HepG2 (cell line): ENCODE data around the gene FBXL12.

ENCODE experiments used
- ESRRA ChIP-seq: sonication (generic); formaldehyde crosslinking; IDR thresholded peaks from 2 replicates; pipeline ENCODE4 v1.5.1; 2020; ENCODE audit warnings: mild to moderate bottlenecking, low read depth, missing genetic modification reagents
- SOX5 ChIP-seq: IDR thresholded peaks from 2 replicates; pipeline ENCODE4 v1.6.1; 2016; ENCODE audit warnings: borderline replicate concordance
- ZNF557 ChIP-seq: sonication (generic); formaldehyde crosslinking; IDR thresholded peaks from 2 replicates; pipeline ENCODE4 v1.4.0; 2020; ENCODE audit warnings: missing genetic modification reagents
- ZNF569 ChIP-seq: sonication (generic); formaldehyde crosslinking; IDR thresholded peaks from 2 replicates; pipeline ENCODE4 v1.5.0; 2020; ENCODE audit warnings: mild to moderate bottlenecking, missing genetic modification reagents, moderate library complexity, borderline replicate concordance
- ZNF879 ChIP-seq: sonication (generic); formaldehyde crosslinking; IDR thresholded peaks from 2 replicates; pipeline ENCODE4 v1.8.1; 2023; ENCODE audit warnings: missing genetic modification reagents

DNA sequence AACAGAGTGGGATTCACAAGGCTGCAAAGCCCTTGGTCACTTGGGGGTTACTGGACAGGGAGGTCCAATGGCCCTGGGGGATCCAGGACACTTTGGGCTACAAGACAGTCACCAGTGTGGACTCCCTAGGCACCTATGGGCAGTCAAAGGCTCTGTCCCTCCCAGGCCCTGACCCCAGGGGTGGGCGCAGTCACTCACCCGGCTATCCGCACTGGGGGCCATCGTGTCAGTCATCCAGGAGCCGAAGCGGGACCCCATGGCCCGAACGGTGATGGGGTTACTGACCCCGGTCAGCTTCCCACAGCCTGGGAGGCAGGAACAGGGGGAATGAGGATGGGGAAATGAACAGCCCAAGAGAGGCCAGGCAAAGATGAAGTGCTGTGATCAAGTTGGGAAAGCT, 37.7 kb upstream of the FBXL12 start:
- TF ChIP-seq ZNF557 (CRISPR knock-in tag) (no peak), ZNF879 (no peak), ESRRA (CRISPR knock-in tag) (no peak), SOX5 (no peak), ZNF569 (CRISPR knock-in tag) (no peak)
